GM18858 (cell line): ENCODE data around the gene FAM53A.
"Not testable (repeated sequence)": the region's sequence is repeated elsewhere in the genome, so short reads cannot be mapped to it uniquely, and the experiment has no call there.

Experiments
- ATAC-seq: cut with Tn5 transposase; IDR thresholded peaks from one replicate; pipeline ENCODE4 v1.9.1; 2021; ENCODE audit not compliant: unreplicated experiment

Gene FAM53A

GRCh38 chr4:1686440-1687036 lies 2.4 kb upstream of the FAM53A start:
- ATAC-seq: no peak

GRCh38 chr4:1685235-1686150 lies 1.4 kb upstream of the FAM53A start:
- no peak for ATAC-seq

- peak; percentile 12 for ATAC-seq
Measured at GRCh38 chr4:1684506-1685234, 557 bp upstream of the FAM53A start.

DNA sequence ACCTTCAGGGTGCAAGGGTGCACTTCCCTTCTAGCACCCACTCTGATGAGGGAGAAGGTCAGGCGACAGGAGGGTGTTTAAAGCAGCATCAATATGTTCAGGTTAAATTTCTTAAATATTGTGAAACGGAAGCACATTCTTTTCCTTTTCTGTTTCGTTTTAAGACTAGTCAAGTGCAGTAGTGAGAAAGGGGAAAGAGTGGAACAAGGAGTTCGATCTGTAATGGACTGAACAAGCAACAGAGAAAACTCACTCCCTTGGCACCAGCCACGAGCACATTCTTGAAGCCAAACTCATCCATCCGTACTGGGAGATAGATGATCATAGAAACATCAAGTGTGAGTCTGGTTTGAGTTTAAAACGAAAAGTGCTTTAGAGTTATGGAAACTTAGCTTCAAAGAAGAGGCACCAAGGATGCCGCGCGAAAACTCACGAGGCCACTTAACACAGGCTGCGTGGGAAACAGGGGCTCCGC lies 815 bp downstream of the FAM53A start:
- no peak for ATAC-seq

DNA sequence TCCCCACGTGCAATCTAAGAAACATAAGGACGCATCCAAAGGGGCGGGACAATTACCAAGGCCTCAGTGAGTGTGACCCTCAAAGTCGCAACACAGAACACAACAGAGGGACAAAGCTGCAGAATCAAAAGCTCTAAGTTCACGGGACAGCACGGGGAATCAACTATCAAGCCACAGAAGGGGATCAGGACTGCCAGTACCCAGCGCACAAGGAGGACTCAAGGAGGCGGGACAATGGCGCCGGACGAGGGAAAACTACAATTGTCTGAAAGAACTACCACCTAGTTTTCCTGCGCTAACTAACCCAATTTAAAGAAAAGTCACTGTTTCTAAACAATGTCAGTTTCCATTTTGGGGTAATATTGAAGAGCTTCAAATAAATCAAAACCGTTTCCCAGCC lies 1.3 kb downstream of the FAM53A start:
- ATAC-seq: no peak

DNA sequence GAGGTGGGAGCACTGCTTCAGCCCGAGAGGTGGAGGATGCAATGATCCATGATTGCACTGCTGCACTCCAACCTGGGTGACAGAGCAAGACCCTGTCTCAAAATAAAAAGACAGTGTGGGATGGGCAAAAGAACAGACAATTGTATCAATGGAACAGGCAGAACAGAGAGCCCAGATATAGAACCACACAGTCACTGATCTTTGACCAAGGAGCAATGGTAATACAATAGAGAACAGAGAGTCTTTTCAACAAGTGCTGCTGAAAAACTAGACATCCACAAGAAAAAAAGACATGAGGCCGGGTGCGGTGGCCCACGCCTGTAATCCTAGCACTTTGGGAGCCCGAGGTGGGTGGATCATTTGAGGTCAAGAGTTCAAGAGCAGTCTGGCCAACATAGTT lies 5.9 kb downstream of the FAM53A start:
- no peak for ATAC-seq

DNA sequence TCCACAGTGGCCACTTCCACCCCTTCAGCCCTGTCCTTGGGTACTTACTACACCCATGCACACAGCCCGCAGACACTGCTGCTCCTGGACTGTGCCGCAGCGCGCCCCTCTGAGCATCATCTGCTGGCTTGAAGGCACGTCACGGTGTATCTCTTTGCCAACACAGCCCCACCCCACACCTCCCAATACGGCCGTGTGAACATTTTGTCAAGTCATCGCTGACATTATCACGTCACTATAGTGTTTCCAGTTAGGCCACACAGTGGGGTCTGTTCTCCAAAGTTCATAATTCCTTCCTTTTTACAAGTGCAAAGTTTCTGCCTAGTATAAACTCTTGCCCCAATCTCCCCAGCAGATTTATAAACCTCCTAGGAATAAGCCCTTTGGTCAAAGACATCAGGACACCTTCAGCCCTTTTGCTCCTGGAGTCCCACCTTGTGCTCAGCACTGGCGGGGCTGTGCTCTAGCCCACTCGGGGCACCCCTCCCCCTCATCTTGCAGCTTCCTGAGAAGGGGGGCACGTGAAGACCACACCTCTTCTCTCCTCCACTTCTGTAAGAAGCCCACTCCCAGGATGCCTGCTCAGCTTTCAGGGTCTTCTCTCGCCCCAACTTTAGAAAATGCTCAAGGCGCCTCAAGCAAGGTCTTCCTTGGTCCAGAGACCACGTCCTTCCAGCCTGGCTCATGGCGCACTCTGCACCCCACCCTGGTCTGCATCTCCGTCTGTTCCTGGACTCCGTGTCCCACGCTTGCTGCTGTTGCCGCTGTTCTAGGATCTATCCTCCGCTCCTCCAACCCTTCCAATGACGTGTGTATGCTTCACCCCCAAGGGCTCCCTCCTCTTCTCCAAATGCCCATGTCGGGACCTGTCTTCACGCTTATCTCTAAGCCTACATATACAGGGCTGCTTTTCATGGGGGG lies 7.2 kb downstream of the FAM53A start:
- no peak for ATAC-seq

DNA sequence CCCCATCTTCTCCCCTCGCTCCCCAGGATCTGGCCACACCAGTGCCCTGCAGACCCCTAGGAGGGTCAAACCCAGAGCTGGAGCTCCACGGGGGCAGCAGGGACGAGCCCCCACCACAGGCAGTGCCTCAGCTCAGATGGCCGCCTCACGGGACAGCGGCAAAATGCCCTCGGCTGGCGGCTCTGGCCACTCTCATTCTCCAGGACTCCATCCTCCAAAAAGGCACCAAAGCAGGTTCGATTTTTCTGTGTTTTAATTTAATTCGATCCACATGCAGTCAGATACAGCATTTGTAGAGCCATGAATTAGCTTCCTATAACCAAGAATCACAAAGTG lies 8.3 kb downstream of the FAM53A start:
- ATAC-seq: no peak

DNA sequence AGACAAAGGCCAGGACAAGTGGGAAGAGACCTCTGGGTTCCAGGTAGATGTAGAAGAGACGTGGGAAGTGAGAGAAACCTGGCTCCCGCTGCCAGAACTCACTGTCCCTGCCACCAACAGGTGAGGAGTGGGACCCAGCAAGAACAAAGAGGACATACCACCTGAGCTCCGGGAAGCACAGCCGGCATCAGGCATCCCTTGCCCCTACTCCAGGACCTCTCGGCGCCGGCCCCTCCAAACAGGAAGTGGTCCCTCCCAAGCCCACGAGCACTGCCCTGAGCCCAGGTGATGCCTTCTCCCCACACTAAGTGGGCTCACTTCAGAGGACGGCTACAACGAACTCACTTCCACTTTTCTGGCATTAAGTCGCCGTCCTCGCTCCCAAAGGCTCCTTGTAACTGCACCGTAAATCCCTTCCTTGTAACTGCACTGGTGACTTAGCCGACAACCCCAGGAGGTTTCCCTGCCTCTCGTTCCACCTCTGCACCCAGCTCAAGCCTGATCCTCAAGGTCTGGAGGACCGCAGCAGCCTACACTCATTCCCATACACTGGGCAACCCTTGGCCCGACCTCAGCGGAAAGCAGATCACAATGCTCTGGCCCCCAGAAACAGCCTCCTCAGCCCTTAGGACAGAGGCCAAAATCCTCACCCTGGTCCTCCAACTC lies 8.8 kb downstream of the FAM53A start:
- ATAC-seq: no peak

DNA sequence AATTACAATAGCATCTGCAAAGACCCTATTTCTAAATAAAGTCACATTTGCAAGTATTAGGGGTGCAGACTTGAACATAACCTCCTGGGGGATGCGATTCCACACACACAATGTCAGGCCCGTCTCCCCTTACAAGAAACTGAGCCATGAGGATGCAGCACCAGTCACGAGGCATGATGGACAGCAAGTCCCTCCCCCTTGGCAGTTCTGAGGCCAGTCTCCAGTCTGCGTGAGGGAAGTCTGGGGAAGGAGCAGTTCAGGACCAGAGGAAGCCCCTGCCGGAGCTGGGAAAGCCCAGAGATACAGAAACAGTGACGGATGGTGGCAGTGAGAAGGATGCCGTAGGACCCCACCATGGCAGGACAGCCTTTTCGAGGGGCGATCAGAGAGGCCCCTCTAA lies 9.4 kb downstream of the FAM53A start:
- ATAC-seq: no peak

DNA sequence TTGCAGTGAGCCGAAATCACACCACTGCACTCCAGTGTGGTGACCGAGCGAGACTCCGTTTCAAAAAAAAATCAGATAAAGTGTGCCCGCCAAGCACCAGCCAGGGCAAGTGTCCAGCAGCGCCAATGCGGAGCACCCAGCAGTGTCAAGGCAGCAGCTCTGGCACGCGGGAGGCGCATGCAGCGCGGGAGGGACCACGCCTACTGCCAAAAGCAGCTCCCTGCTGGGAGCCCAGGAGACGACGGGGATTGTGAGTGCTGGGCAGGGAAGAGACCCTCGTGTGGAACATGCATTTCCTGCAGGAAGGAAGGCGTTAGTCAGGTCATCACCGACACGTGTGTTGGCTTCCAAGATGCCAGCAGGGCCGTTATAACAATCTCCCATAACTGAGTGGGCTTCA lies 10.4 kb downstream of the FAM53A start:
- ATAC-seq: no peak

DNA sequence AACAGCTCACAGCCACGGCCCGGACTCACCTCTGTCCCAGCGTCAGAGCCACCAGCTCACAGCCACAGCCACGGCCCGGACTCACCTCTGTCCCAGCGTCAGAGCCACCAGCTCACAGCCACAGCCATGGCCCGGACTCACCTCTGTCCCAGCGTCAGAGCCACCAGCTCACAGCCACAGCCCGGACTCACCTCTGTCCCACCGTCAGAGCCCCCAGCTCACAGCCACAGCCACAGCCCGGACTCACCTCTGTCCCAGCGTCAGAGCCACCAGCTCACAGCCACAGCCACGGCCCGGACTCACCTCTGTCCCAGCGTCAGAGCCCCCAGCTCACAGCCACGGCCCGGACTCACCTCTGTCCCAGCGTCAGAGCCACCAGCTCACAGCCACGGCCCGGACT lies 13.1 kb downstream of the FAM53A start:
- not testable (repeated sequence) for ATAC-seq

GRCh38 chr4:1670279-1670678 lies 13.8 kb downstream of the FAM53A start:
- no peak for ATAC-seq

DNA sequence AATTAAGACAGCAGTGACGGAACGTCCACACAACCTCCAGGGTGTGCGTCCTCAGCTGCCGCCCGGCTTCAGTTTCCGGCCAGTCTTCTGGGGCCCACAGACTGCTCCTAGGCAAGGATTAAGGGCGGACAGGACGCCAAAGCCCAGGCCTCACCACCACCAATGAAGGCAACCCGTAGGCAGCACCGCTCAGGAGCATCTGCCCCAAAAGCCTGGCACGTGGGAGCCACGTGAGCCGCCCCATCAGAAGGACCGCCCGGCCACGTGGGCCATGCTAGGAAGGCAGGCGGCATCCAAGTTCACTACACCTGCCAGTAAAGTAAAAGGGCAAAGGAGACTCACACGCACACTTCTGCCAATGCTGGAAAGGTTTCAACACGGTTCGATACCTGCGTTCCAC lies 14.3 kb downstream of the FAM53A start:
- no peak for ATAC-seq

GRCh38 chr4:1669270-1669669 lies 14.8 kb downstream of the FAM53A start:
- ATAC-seq: no peak

GRCh38 chr4:1668488-1668840 lies 15.6 kb downstream of the FAM53A start:
- no peak for ATAC-seq

- ATAC-seq: no peak
Measured at GRCh38 chr4:1667273-1667672, 16.8 kb downstream of the FAM53A start.

GRCh38 chr4:1666391-1666790 lies 17.7 kb downstream of the FAM53A start:
- no peak for ATAC-seq

DNA sequence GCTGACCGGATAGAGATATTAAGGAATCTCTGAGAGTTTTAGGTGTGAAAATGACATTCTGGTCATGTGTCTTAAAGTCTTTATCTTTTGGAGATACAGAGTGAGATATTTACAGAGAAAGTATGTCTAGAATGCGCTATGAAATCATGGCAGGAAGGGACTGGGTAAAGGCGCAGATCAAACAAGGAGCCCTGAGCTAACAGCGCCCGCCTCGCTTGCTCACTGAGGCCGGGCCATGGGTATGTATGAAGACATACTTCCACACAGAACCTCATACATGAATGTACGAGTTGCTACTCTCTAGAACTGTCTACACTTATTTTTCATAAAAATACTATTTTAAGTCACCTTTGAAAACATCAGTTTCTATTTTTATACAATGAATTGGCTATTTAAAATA lies 20.0 kb downstream of the FAM53A start:
- no peak for ATAC-seq

- ATAC-seq: no peak
Measured at GRCh38 chr4:1663549-1663948, 20.6 kb downstream of the FAM53A start.
